Keratinocyte (primary cell): ENCODE results near the gene PIP4K2B.

Experiments
- CTCF ChIP-seq, 3 experiments: IDR thresholded peaks in 1 of 3; conservative IDR thresholded peaks in 1 of 3; optimal IDR thresholded peaks in 1 of 3; 2 replicates in 2 of 3; 3 replicates in 1 of 3; pipeline versions ENCODE3 to v1.5.1; 2011; ENCODE audit warnings: low read length in 3 of 3, mild to moderate bottlenecking in 3 of 3, moderate library complexity in 2 of 3, control low read depth in 1 of 3, inconsistent platforms in 1 of 3; ENCODE audit not compliant: insufficient read depth in 2 of 3; ENCODE audit errors: extremely low read depth in 1 of 3
- EZH2 ChIP-seq: IDR thresholded peaks from one replicate; pipeline ENCODE4 v1.6.1; 2012; ENCODE audit warnings: inconsistent platforms, mild to moderate bottlenecking, low read length, moderate library complexity

- TF ChIP-seq CTCF (optimal IDR thresholded peaks at IDR 0.05 in 1 of 3, IDR thresholded peaks at IDR 0.05 in 1 of 3, conservative IDR thresholded peaks at IDR 0.05 in 1 of 3; ENCODE audit: extremely low read depth in 1 of 3, insufficient read depth in 2 of 3, low read length in 3 of 3) (no peak), EZH2 (no peak)
Measured at GRCh38 chr17:38746004-38746848, 53.1 kb downstream of the PIP4K2B start.
